HG03460 (cell line): ENCODE data around the gene SPATA2L.

ENCODE experiments used
- ATAC-seq: cut with Tn5 transposase; IDR thresholded peaks from one replicate; pipeline ENCODE4 v1.9.1; 2021; ENCODE audit not compliant: unreplicated experiment

The SPATA2L gene

DNA sequence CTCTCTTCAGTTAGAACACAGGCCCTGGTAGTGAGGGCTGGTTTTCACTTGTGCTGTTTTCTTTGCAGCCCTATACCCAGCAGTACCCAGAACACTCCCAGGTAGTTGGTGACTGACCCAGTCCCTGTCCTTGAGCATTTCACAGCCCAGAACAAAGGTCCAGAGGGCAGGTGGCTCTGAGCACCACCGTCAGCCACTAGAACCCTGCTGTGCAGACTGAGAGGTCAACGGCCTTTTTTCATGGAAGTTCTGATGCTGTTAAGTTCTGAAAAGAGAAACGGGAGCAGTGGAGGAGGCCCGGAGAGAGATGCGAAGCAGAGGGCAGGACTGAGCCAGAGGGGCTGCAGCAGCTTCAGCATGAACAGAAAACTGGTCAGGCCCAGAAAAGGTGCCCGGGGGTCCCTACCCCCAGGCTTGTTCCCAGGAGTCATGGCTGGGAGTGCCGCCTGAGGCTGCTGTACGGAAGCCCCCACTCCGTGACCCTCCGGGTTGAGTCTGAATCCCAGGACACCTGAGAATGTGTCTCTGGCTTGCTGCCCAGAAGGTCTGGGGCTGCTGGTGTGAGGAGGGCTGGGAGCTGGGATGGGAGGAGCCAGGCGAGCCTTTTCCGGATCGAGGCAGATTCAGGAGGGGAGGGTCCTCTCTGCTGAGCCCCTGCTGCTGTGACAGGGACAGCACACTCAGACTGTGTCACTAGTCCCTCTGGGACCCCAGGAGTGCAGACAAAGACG, 28.5 kb upstream of the SPATA2L start:
- ATAC-seq, result no peak

DNA sequence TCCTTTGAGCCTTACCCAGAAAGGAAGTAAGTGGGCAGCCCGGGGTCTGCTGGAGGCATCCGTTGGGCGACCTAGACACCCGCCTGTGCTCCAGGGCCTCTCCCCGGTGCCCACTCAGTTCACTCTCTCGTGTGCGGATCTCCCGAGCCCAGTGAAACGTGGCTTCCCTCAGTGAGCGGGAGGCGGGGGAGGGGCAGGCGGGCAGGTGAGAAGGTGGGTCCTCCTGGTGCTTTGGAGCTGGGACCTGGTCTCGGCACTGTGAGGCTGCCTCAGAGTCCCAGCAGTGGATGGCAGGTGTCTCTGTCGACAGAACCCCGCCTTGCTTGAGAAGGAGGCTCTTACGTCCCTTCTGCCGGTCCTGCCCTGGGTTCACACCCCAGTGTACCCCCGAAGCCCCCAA, 27.8 kb upstream of the SPATA2L start:
- no peak for ATAC-seq

DNA sequence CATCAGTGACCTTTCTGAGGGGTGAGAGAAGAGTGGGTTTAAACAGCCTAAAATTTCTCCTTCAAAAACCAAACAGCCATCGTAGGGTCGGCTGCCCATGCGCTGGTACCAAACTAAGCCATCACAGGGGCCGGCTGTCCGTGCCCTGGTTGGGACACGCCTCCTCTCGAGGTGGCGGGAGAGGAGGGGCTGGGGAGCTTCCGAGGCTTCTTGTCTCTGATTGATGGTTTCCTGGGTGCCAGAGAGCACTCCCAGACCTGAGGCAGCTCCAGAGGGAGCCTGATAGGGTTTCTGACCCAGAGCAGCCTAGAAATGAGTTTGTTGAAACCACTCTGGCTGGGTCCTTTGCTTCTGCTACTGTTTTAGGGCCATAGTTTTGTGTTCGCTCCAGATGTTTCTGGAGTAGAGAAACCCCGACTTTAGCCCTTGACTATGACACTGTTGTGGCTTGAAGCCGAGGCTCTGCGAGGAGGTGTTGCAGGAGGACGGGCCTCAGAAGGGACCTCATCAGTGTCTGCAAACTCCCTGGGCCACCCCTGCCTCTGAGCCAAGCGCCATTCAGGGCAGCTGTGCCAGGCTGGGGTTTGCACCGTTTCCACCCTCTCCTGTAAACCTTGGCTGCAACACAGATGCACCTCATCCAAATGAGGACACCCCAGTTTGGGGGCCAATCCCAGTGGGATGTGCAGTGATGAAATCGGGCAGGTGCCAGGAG, 26.1 kb upstream of the SPATA2L start:
- no peak for ATAC-seq

DNA sequence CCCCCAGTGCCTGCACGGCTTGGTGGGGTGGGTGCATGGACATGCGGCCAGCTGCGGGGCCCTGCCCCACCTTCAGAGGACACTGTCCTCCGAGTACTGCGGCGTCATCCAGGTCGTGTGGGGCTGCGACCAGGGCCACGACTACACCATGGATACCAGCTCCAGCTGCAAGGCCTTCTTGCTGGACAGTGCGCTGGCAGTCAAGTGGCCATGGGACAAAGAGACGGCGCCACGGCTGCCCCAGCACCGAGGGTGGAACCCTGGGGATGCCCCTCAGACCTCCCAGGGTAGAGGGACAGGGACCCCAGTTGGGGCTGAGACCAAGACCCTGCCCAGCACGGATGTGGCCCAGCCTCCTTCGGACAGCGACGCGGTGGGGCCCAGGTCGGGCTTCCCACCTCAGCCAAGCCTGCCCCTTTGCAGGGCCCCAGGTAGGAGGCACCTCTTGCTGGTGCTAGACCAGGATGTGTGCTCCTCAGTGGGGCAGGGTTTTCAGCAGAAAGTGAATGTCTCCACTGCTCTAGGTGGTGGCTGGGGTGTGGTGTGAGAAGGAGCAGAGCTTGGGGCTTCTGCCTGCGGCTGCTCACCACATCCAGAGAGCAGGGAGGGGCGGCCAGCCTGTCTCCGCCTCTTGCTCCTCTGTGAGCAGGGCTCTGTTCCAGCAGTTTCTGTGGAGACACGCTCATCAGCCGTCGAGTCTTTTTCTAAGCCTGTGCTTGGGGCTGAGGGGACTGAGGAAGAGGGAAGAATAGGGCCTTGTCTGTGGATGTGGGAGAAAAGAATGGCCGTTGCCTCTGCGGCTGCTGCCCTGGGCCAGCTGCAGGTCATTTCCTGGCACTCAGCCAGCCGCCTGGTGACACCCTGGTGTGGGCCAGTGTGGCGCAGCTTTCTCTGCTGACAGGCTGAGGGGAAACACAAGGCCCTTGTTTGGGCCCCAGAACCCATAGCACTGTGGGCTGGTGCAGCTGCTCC, 22.1 kb upstream of the SPATA2L start:
- no peak for ATAC-seq

DNA sequence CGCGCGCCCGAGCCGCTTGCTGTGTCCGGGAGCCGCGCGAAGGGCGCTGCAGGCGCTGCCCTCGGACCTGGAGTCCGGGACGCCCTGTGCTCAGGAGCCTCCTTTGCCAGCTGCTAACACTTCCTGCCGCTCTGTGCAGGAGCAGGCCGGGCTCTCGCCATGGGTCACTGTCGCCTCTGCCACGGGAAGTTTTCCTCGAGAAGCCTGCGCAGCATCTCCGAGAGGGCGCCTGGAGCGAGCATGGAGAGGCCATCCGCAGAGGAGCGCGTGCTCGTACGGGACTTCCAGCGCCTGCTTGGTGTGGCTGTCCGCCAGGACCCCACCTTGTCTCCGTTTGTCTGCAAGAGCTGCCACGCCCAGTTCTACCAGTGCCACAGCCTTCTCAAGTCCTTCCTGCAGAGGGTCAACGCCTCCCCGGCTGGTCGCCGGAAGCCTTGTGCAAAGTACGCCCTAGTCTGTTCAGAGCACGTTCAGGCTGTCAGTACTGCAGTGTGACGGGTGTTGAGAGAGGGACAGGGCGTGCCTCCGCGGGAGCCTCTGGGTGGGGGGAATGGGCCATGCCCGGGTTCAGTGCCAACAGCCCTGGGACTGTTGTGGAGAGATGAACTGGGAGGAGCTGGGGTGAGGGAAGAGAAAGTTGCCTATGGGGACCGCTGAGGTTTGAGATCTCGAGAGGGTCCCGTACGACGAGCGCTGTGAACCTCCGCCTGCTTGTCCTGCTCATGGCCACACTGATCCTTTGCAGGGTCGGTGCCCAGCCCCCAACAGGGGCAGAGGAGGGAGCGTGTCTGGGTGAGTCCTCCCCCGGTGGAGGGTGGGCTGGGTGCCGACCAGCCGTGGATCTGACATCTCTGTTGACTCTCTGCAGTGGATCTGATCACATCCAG, 21.1 kb upstream of the SPATA2L start:
- no peak for ATAC-seq

DNA sequence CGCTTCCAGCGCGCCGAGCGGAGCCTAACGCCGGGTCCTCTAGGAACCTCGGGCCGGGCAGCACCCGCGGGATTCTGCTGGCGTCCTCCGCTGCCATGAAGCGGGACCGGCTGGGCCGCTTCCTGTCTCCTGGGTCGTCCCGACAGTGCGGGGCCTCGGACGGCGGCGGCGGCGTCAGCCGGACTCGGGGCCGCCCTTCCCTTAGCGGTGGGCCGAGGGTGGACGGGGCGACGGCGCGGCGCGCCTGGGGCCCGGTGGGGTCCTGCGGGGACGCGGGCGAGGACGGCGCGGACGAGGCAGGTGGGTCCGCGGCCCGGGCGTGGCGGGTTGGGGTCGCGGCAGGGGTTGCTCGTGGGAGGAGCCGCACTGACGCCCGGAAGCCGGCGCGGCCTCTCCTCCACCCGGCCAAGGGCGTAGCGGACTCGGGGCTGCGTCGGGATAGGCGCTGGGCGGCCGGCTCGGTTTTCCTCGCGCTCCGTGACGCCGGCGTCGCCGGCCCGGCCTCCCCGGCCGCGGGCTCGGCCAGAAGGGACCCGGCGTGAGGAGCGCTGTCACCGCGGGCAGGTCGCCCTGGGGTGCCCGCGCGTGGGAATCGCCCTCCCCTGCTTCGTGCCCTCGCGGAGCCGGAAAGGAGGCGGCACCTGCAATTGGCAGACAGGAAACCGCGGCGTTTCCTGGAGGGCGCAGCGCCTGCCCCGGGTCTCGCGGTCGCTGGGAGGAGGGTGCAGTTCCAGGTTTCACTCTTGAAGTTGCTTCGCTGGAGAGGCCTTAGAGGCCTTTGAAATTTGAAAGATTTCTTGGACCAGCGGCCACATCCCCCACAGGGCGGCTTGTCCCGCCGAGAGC, 20.3 kb upstream of the SPATA2L start:
- peak; percentile 30 for ATAC-seq

DNA sequence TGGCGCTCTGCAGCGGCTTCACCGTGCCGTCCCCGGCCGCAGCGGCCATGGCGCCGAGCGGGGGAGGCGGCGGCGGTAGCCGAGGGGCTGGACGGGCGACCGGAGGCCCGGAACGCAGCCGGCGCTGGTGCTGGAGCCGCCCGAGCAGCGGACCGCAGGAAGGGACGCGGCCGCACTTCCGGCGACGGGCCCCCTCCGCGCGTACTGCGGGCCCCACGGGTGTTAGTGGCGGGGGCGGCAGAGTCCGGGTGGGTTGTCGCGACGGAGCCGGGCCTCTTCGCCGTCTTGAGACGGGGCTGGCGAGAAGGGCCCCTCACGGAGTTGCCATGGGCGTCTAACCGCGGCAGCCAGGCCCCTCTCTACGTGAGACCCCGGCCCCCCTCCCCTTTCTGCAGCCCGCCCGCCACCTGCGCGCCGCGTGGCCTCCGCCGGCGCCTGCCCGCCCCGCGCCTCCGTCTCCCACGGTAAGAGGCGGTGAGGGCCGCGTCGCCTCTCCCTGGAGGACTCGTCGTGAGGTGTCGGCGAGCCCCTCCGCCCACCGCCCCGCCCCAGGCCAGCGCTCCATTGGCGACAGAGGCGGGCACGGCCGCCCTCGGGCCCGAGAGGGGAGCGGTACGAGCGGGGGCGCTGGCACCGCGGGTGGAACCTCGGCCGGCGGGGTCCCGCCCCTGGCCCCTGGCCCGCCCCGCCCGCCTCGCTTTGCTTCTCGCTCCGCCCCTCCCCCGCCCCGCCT, 19.5 kb upstream of the SPATA2L start, which contains the start of the genes VPS9D1 and ZNF276:
VPS9D1 (minus strand) TSS at position 86 of the 733 bp plus-strand sequence; CDS start at position 49, 37 bp downstream.
ZNF276 (plus strand) TSS at position 725 of the 733 bp plus-strand sequence. CDS start 104 bp downstream, outside the sequence.
- ATAC-seq, result peak; percentile 46

DNA sequence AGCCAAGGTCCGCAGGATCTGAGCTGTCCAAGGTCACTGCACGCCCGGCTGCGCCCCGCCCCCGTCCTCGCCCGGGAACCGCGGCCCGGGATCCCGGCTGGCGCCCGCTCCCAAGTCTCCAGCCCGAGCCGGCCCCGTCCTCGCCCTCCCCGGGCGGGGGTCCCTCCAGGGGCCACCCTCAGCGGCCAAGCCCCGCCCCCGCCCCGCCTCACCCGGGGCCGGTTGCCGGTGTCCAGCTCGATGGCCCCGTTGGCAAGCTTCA, 19.0 kb upstream of the SPATA2L start:
- ATAC-seq, result peak; percentile 3

DNA sequence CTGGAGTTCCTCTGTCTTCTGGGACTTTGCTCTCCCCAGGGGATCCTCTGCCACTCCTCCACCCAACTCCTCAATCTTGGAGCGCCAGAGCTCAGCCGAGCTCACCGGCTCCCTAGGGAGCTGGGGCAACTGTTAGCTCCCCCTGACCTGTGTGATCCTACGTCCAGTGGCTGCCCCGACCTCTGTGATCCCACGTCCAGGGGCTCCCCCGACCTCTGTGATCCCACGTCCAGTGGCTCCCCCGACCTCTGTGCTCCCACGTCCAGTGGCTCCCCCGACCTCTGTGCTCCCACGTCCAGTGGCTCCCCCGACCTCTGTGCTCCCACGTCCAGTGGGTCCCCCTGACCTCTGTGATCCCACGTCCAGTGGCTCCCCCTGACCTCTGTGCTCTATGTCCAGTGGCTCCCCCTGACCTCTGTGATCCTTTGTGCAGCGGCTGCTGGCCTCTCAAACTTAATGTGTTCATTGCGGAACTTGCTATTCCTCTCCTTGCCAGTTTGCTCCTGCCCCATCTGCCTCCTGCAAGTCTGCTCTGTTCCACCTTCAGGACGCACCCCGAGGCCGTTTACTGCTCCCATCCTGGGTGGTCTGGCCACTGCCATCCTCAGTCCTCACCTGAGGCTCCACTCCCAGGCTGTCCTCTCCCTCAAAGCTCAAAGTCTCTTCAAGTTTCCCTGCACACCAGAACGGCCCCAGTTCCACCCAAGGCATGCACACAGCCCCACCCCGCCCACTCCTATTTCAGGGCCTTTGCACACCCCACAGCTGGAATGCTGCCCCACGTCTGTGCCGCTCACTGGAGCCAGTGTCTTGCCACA, 16.4 kb upstream of the SPATA2L start:
- no peak for ATAC-seq

DNA sequence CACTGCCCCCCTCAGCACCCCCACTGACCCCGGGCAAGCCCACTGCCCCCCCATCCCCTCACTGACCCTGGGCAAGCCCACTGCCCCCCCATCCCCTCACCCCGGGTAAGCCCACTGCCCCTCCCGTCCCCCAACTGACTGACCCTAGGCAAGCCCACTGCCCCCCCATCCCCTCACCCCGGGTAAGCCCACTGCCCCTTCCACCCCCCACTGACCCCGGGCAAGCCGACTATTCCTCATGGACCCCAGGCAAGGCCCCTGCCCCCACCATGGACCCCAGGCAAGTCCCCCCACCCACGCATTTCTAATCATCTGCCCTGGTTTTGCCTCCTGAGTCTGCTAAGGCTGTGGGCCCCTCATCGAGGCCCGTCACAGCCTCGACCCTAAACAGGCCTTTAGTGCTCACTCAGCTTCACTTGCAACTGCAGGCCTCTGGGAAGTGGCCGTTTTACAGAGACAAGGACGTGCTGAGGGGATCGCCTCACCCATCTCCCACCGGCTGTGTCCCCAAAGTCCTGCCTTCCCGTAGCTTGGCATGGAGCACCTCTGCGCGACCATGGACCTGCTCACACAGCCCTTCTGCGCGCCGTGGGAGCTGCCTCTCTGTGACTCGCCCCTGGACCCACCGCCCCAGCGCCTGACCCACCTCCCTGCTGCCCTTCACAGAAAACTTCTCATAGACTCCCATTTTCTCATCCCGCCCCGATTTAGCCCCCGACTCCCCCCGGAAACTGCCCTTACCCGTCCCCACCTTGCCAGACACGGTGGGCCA, 15.6 kb upstream of the SPATA2L start:
- no peak for ATAC-seq

DNA sequence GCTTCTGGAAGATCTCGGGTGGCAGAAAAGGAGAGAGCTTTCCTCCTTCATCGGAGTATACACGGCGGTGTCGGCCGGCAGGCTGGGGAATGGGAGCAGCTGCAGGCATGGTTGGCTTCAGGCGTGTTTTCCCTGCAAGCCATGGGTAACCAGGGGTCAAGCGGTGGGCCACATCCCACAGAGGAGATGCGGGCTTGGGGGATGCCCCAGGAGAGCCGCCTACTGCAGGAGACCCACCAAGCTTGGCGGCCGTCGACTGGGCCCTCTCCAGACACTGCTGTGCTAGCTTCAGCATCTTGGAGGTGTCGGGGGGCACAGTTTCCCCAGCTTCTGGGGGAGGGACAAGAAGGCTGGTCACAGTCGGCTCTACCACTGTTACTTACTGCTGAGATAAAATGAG, 15.0 kb upstream of the SPATA2L start:
- no peak for ATAC-seq

DNA sequence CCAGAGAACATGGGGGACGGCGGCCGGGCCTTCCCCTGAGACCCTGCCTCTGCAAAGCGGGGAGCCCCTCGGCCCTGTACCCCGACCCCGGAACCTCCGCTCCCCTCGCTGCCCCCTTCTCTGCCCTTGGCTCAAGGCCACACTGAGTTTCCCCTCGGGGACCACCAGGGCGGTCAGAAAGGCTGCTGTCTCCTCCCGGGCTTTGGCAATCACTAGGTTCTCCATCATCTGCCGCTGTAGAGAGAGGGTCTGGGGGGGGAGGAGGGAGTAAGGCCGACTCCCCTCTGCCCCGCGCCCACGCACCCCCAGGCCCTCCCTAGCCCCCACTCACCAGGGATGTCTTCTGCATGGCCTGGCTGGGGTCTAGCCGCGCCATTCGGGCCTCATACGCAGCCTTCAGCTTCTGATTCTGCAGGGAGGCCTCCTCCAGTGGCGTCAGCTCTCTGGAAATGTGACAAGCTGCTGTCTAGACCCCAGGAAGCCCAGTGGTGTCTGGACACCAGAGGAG, 10.8 kb upstream of the SPATA2L start:
- ATAC-seq, result peak; percentile 22

DNA sequence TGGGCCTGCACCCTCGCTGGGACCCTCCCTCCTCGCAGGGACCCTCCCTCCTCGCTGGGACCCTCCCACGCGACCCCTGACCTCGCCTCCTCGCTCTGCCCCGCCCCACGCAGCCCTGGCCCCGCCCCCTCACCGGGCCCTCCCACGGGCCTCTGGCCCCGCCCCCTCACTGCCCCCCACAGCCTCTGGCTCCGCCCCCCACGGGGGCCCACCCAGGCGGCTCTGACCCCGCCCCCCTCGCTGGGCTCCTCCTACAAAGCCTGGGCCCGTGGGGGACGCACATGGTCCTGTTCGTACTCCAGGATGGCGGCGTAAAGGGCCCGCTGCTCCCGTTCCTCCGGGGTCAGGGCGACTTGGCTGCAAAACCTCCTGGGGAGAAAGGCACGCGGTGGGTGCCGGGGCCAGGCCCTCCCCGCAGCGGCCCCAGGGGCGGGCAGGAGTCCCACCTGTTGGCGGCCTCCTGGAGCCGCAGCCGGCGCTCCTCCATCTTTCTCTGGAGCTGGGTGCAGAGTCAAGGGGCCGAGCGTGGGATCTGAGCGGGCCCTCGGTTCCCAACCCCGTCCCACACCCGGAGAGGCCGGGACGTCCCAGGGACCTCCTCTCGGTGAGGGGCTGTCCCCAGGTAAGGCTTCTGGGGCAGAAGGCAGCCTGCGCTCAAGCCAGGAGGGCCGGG, 10.2 kb upstream of the SPATA2L start:
- ATAC-seq, result peak; percentile 58

DNA sequence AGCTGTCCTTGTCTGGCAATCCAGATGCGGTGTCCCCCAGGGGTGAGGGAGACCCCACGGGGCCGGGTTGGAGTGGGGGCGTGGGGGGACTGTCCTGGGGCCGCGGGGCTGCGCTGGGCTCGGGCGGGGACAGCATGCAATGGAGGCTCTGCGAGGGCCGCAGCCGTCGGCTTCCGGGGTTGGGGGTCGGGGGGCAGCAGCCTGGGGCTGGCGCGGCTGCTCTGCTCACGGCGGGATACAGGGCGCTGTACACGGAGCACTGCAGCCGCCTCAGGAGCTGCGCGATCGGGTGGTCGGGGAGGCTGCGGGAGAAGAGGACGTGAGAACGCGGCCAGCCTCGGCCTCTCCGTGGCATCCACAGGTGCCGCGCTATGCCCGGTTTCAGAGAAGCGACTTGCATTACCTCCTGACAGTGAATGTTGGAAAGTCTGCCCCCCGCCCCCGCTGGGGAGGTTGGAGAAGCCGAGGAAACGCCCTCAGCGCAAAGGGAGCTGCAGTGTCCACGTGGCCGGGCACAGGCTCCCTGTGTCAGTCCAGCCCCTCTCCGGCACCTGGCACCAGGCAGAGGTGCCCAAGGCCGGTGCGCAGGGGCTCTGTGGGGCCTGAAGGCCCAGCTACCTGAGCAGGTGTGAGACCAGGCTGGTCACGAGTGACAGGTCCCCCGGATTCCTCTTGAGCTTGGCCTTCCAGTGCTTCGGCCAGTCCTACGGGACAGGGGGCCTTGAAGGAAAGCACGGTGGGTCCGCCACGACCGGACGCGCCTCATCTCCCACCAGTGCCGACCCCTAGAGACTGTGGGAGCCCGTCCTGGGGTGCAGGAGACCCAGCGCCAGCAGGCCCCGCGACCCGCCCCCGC, 9.4 kb upstream of the SPATA2L start:
- ATAC-seq, result no peak

DNA sequence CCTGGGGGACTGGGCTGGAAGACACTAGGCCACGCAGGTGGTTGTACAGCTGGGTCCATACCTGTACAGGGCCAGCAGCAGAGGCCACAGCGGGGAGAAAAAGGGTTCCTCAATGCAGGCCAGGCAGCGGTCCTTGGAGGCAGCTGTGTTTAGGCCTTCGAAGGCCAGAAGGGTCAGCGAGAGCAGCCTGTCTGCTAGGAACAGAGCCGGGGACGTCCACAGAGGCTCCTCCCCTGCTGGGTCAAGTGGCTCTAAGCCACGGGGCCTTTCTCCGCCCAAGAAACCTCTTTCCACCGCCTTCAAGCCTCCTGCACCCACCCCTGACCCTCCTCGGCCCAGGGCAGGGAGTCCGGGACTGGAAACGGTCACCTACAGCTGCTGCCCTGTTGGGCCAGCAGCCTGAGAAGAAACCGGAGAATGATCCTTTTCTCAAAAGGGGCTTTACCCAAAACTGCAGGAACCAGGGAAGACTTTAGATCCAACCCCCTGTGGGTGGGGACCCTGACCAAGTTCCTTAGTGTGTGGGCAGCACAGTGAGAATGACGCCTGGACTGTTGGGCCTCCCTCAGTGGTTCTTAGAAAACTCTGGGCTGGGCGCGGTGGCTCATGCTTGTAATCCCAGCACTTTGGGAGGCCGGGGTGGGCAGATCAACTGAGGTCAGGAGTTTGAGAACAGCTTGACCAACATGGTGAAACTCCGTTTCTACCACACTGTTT, 8.4 kb upstream of the SPATA2L start:
- ATAC-seq, result no peak
